Activated CD4-positive, alpha-beta T cell treated with anti-CD3 and anti-CD28 coated beads, Interleukin-2, amount 10 ng/mL, durations not matched to agents 24 days and 14 days (primary cell): ENCODE measurements around the gene ATG5. TPM values are rescaled to one million over a fixed set of nuclear protein-coding genes. Genes with fewer than 3 reads are reported as not detected.
"Not testable (repeated sequence)": the region's sequence is repeated elsewhere in the genome, so short reads cannot be mapped to it uniquely, and the experiment has no call there.

Experiments used
- DNase-seq: peaks from one replicate; pipeline ENCODE4 v3.0.0; 2022
- H3K27ac Mint-ChIP-seq: one replicate; pipeline ENCODE4 v1.8.0; 2022; ENCODE audit warnings: mild to moderate bottlenecking, mixed read lengths
- H3K27me3 Mint-ChIP-seq: one replicate; pipeline ENCODE4 v1.8.0; 2022; ENCODE audit warnings: mixed read lengths
- H3K36me3 Mint-ChIP-seq: one replicate; pipeline ENCODE4 v1.8.0; 2022; ENCODE audit warnings: low read depth, mild to moderate bottlenecking, mixed read lengths
- H3K4me1 Mint-ChIP-seq: one replicate; pipeline ENCODE4 v1.8.0; 2021; ENCODE audit warnings: mixed read lengths
- H3K4me3 Mint-ChIP-seq: one replicate; pipeline ENCODE4 v1.8.0; 2022; ENCODE audit warnings: mild to moderate bottlenecking, moderate library complexity, mixed read lengths
- H3K9me3 Mint-ChIP-seq: one replicate; pipeline ENCODE4 v1.8.0; 2021; ENCODE audit warnings: mixed read lengths
- intact Hi-C: fragments of 100-400 bp; cut with micrococcal nuclease; formaldehyde crosslinking; loops from one replicate; pipeline ENCODE4 v1.15.1; 2023
- total RNA-seq: library from RNA; stranded (reverse); gene quantifications from 2 replicates; pipeline ENCODE4 v1.2.3, GENCODE V29; 2022

ATG5 gene
- total RNA-seq, 1 donor from 2014 or later: 29.5 TPM

DNA sequence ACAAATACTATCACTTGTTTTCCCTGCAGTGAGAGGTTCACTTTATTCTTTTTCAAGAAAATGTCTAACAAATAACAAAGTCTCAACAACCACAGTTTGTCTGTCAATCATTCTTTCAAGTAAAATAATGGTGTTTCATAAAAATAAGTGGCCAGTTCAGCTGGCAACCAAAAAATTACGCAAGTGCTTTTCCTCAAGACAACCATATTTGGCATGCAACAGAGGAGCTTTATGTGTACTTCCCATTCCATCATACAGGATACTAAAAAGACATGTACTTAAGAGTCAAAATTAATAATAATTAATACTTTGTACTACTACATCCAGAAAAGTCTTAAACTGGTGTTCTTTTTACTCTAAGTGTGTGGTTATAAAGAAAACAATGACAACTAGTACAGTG is 34.6 kb downstream of the ATG5 start:
- Mint-ChIP-seq H3K4me1 (peaks cover 7% of the 10 kb centered on the region), H3K9me3 (peaks cover 11% of the 10 kb centered on the region), H3K4me3 (no peak overlapping the region), H3K36me3 (peaks cover 42% of the 10 kb centered on the region), H3K27me3 (no peaks in the 10 kb centered on the region), H3K27ac (no peak overlapping the region)
- no peak for DNase-seq
- intact Hi-C loops: loop anchor here (10.0 kb wide), 1 partner anchor 556 kb away; no protein-coding TSS in a partner anchor

GRCh38 chr6:106290032-106290431 is 35.5 kb downstream of the ATG5 start:
- Mint-ChIP-seq H3K4me3 (no peak overlapping the region), H3K4me1 (peaks cover 7% of the 10 kb centered on the region), H3K27ac (no peak overlapping the region), H3K9me3 (peaks cover 12% of the 10 kb centered on the region), H3K36me3 (peaks cover 45% of the 10 kb centered on the region), H3K27me3 (no peaks in the 10 kb centered on the region)
- DNase-seq: no peak
- intact Hi-C loops: loop anchor here (10.0 kb wide), 1 partner anchor 555 kb away; no protein-coding TSS in a partner anchor

- Mint-ChIP-seq H3K27ac (no peak overlapping the region), H3K4me1 (peaks cover 10% of the 10 kb centered on the region), H3K4me3 (no peak overlapping the region), H3K27me3 (no peaks in the 10 kb centered on the region), H3K36me3 (peaks cover 45% of the 10 kb centered on the region), H3K9me3 (peaks cover 15% of the 10 kb centered on the region)
- intact Hi-C loops: no loop called here
- DNase-seq: no peak
These were observed 38.3 kb downstream of the ATG5 start for GRCh38 chr6:106287215-106287614.

DNA sequence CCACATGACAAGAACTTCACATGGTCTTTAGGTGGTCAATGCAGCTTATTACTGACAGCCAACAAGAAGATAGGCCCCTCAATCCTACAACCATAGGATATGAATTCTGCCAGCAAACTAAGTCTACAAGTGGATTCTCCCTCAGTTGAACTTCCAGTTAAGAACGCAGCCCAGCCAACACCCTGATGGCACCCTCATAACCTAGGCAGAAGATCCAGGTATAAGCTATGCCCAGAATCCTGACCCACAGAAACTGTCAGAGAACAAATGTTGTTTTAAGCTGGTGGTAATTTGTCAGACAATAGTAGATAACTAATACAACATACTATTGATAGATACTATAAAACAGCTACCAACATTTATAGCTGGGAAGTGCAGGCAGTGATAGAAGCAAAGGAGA is 38.8 kb downstream of the ATG5 start:
- DNase-seq: no peak
- no peaks in the 10 kb centered on the region for H3K27me3 Mint-ChIP-seq
- H3K27ac Mint-ChIP-seq: no peak overlapping the region
- H3K4me3 Mint-ChIP-seq: no peak overlapping the region
- peaks cover 10% of the 10 kb centered on the region for H3K9me3 Mint-ChIP-seq
- peaks cover 14% of the 10 kb centered on the region for H3K4me1 Mint-ChIP-seq
- H3K36me3 Mint-ChIP-seq: peaks cover 44% of the 10 kb centered on the region
- intact Hi-C loops: no loop called here

- H3K27me3 Mint-ChIP-seq: no peaks in the 10 kb centered on the region
- peaks cover 29% of the 10 kb centered on the region for H3K4me1 Mint-ChIP-seq
- no peak overlapping the region for H3K27ac Mint-ChIP-seq
- intact Hi-C loops: loop anchor here (5.0 kb wide), 1 partner anchor 186 kb away; no protein-coding TSS in a partner anchor
- no peak for DNase-seq
- peaks cover 37% of the 10 kb centered on the region for H3K36me3 Mint-ChIP-seq
- H3K9me3 Mint-ChIP-seq: peaks cover 4% of the 10 kb centered on the region
- no peak overlapping the region for H3K4me3 Mint-ChIP-seq
These were observed 42.1 kb downstream of the ATG5 start for GRCh38 chr6:106283481-106283880.

DNA sequence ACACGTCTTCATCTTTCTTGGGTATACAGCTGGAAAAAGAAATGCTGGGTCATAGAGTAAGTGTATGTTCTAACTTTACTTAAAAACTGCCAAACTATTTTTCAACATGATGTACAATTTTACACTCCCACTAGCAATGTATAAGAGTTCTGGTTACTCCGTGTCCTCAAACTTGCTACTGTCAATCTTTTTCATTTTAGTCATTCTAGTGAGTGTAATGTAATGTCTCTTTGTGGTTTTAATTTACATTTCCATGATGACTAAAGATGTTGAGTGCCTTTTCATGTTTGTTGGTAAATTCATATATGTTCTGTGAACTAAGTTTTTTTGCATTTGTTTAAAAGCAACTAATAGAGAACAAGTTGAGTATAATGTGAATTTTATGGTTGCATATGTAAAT is 43.9 kb downstream of the ATG5 start:
- peaks cover 28% of the 10 kb centered on the region for H3K4me1 Mint-ChIP-seq
- no peaks in the 10 kb centered on the region for H3K27me3 Mint-ChIP-seq
- intact Hi-C loops: loop anchor here (5.0 kb wide), 1 partner anchor 184 kb away; no protein-coding TSS in a partner anchor
- H3K36me3 Mint-ChIP-seq: peaks cover 34% of the 10 kb centered on the region
- no peak overlapping the region for H3K4me3 Mint-ChIP-seq
- no peak for DNase-seq
- peaks cover 4% of the 10 kb centered on the region for H3K9me3 Mint-ChIP-seq
- no peak overlapping the region for H3K27ac Mint-ChIP-seq

DNA sequence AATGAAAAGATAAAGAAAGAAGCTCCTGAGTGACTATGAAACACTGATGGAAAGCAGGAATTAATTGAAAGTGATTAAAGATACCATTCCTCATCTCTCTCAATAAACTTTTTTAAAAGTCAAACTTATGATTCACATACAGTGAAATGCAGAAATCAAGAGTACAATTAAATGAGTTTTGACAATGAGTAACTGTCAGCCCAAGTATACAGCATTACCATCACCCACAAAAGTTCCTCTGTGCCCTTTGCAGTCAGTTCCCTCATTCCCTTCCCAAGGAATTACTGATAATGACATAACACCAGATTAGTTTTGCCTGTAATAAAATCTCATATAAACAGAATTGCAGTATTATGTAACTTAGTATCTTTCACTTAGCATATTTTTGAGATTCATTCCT is 44.5 kb downstream of the ATG5 start:
- DNase-seq: no peak
- intact Hi-C loops: loop anchor here (5.0 kb wide), 1 partner anchor 184 kb away; no protein-coding TSS in a partner anchor
- Mint-ChIP-seq H3K27me3 (no peaks in the 10 kb centered on the region), H3K9me3 (peaks cover 4% of the 10 kb centered on the region), H3K4me1 (peaks cover 31% of the 10 kb centered on the region), H3K27ac (no peak overlapping the region), H3K36me3 (peaks cover 36% of the 10 kb centered on the region), H3K4me3 (no peak overlapping the region)

DNA sequence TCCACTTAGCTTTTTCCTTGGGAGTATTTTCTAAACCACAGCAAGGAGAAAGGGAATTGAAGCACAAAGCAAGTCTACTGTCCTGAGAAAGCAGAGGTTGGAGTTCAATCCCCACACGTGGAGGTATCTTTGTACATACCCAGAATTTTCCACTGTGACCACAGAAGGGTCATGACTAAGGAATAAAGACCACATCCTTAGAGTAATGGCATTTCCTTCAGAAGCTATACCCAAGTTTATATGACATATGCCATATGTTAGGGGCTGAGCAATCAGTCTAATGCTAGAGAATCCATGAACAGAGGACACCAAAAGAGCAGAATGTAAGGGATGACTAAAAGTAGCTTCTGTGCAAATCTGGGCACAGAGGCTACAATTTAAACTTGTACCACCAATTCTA is 46.4 kb downstream of the ATG5 start:
- Mint-ChIP-seq H3K27me3 (no peaks in the 10 kb centered on the region), H3K36me3 (peaks cover 29% of the 10 kb centered on the region), H3K9me3 (no peaks in the 10 kb centered on the region), H3K4me3 (no peak overlapping the region), H3K27ac (peak overlapping the region; percentile 48), H3K4me1 (peaks cover 34% of the 10 kb centered on the region)
- intact Hi-C loops: loop anchor here (5.0 kb wide), 1 partner anchor 33 kb away; no protein-coding TSS in a partner anchor
- no peak for DNase-seq

DNA sequence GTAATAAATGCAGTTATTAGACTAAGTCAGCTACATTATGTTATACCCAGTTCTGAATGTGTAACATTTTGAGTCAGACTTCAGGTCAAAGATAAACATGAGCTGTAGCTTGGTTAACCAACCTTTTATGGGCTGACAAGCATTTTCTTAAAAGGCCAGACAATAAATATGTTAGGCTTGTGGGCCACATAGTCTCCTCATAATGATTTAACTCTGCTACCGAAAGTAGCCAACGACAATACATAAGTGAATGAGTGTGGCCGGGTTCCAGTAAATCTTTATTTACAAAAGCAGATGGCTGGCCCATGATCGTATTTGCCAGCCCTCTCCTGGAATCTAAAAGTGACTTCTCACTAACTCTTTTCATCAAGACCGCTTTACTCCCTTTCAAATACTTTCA is 49.9 kb downstream of the ATG5 start:
- H3K4me3 Mint-ChIP-seq: no peak overlapping the region
- no peaks in the 10 kb centered on the region for H3K27me3 Mint-ChIP-seq
- peaks cover 25% of the 10 kb centered on the region for H3K4me1 Mint-ChIP-seq
- intact Hi-C loops: loop anchor here (5.0 kb wide), 1 partner anchor 37 kb away; no protein-coding TSS in a partner anchor
- no peak for DNase-seq
- no peaks in the 10 kb centered on the region for H3K9me3 Mint-ChIP-seq
- peaks cover 23% of the 10 kb centered on the region for H3K36me3 Mint-ChIP-seq
- H3K27ac Mint-ChIP-seq: no peak overlapping the region

DNA sequence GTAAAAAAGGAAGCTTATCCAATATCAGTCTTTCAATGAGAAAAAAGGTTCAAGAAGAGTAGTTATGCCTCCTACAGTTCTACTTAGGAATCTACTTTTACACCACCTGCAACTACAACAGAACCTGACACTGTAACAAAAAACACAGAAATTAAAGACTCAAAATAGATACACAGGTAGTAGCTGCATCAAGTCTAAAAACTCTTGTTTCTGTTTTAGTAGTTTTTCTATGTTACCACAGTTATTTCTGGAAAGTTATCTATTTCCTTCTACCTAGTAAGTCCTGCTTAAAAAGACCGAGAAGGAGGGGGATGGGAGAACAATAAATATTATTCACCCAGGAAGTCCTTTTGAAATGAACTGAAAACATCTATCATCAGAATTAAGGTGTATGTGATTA is 52.5 kb downstream of the ATG5 start:
- Mint-ChIP-seq H3K4me1 (peaks cover 16% of the 10 kb centered on the region), H3K9me3 (no peaks in the 10 kb centered on the region), H3K27ac (no peak overlapping the region), H3K36me3 (peaks cover 18% of the 10 kb centered on the region), H3K27me3 (no peaks in the 10 kb centered on the region), H3K4me3 (peak overlapping the region; percentile 17)
- intact Hi-C loops: no loop called here
- DNase-seq: no peak

DNA sequence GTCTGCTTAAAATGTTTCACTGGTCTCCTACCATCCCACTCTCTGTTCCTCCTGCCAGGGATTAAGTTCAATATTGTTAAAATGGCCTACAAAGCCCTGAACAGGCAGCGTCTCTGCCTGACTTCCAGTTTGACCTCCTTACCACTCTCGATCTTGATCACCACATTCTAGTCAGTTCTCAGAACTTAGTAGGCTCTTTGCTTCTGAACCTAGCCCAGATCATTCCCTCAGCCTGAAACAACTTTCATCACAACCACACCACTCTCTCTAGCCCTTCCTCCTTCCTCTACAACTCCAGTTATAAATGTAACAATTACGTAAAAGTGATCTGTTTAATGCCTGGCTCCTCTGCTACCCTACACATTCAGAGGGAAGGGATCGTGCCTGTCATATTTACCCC is 53.3 kb downstream of the ATG5 start:
- H3K4me1 Mint-ChIP-seq: peaks cover 19% of the 10 kb centered on the region
- DNase-seq: no peak
- H3K36me3 Mint-ChIP-seq: peaks cover 26% of the 10 kb centered on the region
- H3K27me3 Mint-ChIP-seq: no peaks in the 10 kb centered on the region
- intact Hi-C loops: no loop called here
- H3K27ac Mint-ChIP-seq: no peak overlapping the region
- H3K9me3 Mint-ChIP-seq: no peaks in the 10 kb centered on the region
- H3K4me3 Mint-ChIP-seq: no peak overlapping the region

GRCh38 chr6:106270414-106270813 is 55.1 kb downstream of the ATG5 start:
- Mint-ChIP-seq H3K4me1 (peaks cover 16% of the 10 kb centered on the region), H3K36me3 (peaks cover 42% of the 10 kb centered on the region), H3K9me3 (peaks cover 18% of the 10 kb centered on the region), H3K4me3 (no peak overlapping the region), H3K27ac (no peak overlapping the region), H3K27me3 (no peaks in the 10 kb centered on the region)
- DNase-seq: no peak
- intact Hi-C loops: no loop called here

- H3K27me3 Mint-ChIP-seq, intact Hi-C loops, H3K27ac Mint-ChIP-seq, H3K4me3 Mint-ChIP-seq, DNase-seq: not testable (repeated sequence)
- peaks cover 13% of the 10 kb centered on the region for H3K4me1 Mint-ChIP-seq
- H3K9me3 Mint-ChIP-seq: peaks cover 28% of the 10 kb centered on the region
- peaks cover 51% of the 10 kb centered on the region for H3K36me3 Mint-ChIP-seq
These were observed 56.2 kb downstream of the ATG5 start for GRCh38 chr6:106269268-106269919.

DNA sequence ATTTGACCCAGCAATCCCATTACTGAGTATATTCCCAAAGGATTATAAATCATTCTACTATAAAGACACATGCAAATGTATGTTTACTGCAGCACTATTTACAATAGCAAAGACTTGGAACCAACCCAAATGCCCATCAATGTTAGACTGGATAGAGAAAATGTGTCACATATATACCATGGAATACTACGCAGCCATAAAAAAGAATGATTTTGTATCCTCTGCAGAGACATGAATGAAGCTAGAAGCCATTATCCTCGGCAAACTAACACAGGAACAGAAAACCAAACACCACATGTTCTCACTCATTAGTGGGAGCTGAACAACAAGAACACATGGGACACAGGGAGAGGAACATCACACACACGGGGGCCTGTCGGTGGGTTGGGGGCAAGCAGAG is 57.1 kb downstream of the ATG5 start:
- Mint-ChIP-seq H3K36me3 (peaks cover 57% of the 10 kb centered on the region), H3K4me1 (peaks cover 12% of the 10 kb centered on the region), H3K9me3 (peaks cover 28% of the 10 kb centered on the region)
- DNase-seq, intact Hi-C loops, H3K27ac Mint-ChIP-seq, H3K27me3 Mint-ChIP-seq, H3K4me3 Mint-ChIP-seq: not testable (repeated sequence)

DNA sequence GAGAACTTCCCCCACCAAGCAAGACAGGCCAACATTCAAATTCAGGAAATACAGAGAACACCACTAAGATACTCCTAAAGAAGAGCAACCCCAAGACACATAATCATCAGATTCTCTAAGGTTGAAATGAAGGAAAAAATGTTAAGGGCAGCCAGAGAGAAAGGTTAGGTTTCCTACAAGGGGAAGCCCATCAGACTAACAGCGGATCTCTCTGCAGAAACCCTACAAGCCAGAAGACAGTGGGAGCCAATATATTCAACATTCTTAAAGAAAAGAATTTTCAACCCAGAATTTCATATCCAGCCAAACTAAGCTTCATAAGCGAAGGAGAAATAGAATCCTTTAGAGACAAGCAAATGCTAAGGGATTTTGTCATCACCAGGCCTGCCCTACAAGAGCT is 61.1 kb downstream of the ATG5 start:
- H3K4me1 Mint-ChIP-seq, intact Hi-C loops, H3K27ac Mint-ChIP-seq, H3K4me3 Mint-ChIP-seq, DNase-seq, H3K27me3 Mint-ChIP-seq: not testable (repeated sequence)
- Mint-ChIP-seq H3K9me3 (peaks cover 28% of the 10 kb centered on the region), H3K36me3 (peaks cover 68% of the 10 kb centered on the region)
